GM21447 (cell line): ENCODE data around the gene TGFBR2.

Source experiments
- ATAC-seq: cut with Tn5 transposase; IDR thresholded peaks from one replicate; pipeline ENCODE4 v1.9.1; 2021; ENCODE audit not compliant: unreplicated experiment

Gene TGFBR2

DNA sequence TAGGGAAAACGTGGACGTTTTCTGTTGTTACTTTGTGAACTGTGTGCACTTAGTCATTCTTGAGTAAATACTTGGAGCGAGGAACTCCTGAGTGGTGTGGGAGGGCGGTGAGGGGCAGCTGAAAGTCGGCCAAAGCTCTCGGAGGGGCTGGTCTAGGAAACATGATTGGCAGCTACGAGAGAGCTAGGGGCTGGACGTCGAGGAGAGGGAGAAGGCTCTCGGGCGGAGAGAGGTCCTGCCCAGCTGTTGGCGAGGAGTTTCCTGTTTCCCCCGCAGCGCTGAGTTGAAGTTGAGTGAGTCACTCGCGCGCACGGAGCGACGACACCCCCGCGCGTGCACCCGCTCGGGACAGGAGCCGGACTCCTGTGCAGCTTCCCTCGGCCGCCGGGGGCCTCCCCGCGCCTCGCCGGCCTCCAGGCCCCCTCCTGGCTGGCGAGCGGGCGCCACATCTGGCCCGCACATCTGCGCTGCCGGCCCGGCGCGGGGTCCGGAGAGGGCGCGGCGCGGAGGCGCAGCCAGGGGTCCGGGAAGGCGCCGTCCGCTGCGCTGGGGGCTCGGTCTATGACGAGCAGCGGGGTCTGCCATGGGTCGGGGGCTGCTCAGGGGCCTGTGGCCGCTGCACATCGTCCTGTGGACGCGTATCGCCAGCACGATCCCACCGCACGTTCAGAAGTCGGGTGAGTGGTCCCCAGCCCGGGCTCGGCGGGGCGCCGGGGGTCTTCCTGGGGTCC, at the start of gene TGFBR2:
Gene TGFBR2 (plus strand): TSS at position 301 of the 731 bp plus-strand sequence. CDS start 283 bp downstream, at position 584.
- ATAC-seq, result peak; percentile 78

GRCh38 chr3:30557746-30558303, 48.6 kb upstream of the TGFBR2 start:
- ATAC-seq, result no peak

GRCh38 chr3:30563956-30564355, 42.4 kb upstream of the TGFBR2 start:
- no peak for ATAC-seq

GRCh38 chr3:30567139-30567753, 39.2 kb upstream of the TGFBR2 start:
- no peak for ATAC-seq

DNA sequence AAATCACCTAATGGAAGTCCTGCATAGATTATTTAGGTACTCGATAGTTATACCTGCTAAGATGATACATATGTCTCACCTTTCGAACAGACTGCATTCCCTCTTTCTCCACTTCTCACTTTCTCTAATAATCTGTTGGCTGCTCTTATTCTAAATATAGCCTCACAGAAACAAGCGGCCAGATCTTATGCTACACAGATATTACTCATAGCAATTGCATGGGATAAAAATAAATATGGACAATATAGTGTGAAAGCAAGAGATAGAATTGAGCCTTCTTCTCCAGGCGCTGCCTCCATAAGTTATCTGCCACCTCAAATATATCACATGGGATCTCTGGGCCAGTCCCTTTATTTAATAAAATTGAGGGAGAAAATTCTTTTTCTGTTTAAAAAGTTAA, 29.5 kb upstream of the TGFBR2 start:
- no peak for ATAC-seq

GRCh38 chr3:30577788-30578187, 28.6 kb upstream of the TGFBR2 start:
- ATAC-seq, result no peak

- ATAC-seq, result no peak
Measured at GRCh38 chr3:30578479-30578878, 27.9 kb upstream of the TGFBR2 start.

DNA sequence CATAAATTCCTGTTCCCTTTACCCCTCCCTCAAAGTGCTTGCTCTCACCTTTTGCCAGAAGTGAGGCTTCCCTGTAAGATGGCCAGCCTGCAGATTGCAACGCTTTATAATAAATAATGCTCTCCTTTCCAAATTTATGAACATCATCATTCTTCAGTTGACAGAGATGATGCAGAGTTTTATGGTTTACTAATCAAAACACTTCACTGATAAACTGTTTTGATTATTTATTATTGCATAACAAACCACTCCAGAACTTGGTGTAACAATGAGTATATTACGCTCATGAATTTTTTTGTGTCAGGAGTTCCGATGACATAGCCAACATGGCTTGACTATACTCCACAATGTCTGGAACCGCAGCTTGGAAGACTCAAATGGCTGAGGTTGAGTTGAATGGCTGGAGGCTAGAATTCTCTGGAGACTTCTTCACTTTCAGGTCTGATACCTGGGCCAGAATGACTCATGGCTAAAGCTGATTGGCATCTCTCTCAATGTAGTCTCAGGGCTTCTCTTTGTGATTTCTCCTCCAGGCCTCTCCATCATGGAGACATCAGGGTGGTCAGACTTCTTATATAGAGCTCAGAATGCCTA, 27.3 kb upstream of the TGFBR2 start:
- no peak for ATAC-seq

DNA sequence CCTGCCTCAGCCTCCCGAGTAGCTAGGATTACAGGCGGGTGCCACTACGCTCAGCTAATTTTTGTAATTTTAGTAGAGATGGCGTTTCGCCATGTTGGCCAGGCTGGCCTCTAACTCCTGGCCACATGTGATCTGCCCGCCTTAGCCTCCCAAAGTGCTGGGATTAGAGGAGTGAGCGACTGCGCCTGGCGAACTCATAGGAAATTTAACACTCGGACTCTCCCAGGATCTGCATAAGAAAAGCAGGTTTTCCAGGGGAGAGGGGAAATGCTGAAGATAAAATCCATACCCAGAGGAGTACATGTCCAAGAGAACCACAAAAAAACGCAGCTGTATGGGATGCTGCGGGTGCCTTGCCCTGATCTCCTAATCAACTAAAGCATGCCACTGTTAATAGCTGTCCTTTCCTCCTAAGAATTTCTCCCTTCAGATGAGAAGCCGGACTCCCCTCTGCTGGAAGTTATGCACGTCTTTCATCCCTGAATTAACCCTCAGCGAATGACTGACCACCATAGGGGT, 25.3 kb upstream of the TGFBR2 start:
- ATAC-seq, result no peak

DNA sequence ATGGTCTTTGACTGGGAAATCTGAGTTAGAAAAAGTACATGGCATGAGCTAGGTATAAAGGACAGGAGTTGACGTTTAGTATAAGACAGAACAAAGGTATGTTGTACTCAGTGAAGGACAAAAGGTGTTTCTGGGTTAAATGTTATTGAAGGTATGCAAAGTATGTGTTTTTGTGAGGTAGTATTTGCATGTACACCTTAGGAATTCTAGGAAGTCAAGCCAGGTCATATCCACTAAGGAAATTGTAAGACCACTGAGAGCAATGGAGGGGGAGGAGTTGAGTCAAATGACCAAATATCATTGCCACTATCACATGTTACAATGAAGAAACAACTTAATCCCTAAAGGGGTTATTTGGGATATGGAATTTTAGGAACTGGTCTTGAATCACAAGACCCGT, 24.4 kb upstream of the TGFBR2 start:
- ATAC-seq, result no peak

DNA sequence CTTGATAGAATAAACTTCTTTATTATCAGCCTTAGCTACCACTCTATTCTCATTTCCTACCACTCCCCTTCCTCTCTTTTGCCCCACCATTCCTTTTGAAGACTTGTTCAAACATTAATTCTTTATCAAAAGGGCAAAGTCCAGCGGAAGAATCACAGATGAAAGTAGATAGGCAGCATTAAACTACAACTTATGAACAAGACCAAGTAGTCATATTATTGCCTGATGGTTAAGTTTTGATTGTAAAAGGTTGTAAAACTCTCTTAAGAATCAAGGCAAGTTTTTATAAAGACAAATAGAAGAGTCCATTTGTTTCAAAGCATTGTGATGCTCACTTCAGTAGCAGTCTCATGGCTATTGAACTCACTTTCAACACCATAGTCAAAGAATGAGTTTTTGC, 22.4 kb upstream of the TGFBR2 start:
- no peak for ATAC-seq

DNA sequence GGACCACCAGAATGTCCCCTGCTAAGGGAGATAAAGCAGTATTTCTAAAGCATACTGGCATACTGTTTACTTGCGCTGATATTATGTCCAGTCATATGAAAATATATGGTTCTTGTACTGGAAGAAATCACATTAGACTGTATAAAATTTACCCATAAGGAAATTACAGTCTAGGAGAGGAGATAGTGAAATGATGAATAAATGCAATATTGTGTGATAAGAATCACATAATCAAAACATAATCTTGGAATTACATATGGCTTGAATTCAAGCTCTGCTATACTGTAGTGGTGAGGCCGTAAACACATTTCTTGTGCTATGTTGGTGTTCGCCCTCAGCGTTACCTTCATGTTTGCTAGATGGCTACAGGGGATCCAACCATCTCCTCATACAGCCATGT, 20.7 kb upstream of the TGFBR2 start:
- ATAC-seq, result no peak

DNA sequence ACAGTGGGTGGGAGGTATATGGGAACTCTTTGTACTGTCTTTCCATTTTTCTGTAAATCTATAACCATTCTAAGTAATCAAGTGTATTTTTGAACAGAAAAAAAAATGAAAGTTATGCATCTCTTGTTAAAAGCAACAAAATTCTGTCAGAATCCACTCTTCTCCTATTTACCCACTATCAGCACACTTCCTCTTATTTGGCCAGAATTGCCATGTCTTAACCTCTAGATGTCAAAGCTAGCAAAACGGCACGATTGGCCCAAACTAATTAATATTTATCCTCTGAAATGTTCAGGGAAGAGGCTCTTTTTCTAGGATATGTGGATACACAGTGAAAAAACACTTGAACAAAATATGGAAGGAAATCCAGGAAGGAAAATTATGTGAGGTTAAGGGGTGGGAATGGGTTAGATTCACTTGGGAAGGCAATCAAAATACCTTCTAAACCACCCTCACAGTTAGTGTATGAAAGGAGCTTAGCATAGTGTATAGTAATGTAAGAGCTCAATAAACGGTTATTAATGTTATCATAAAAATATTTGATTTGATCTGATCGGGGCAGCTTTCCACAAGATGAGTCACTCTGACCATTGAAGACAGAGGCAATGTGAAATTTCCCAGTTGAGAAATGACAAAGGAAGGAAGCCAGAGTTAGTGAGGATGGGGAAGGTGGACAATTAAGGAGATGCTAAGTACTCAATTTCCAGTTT, 20.1 kb upstream of the TGFBR2 start:
- no peak for ATAC-seq

- no peak for ATAC-seq
Measured at GRCh38 chr3:30586806-30587486, 19.5 kb upstream of the TGFBR2 start.

DNA sequence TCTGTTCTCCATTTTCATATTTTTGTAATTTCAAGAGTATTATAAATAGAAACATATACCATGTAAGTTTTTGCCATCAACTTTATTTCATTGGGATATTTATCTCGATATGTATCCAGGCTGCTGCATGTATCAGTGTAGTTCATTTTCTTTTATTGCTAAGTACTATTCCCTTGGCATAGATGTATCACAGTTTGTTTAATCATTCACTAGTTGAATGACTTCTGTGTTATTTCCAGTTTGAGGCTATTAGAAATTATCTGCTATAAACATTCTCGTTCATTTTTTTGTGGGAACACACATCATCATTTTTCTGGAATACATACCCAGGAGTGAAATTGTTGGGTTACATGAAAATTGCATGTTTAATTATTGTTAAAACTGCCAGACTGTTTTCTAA, 18.5 kb upstream of the TGFBR2 start:
- no peak for ATAC-seq

DNA sequence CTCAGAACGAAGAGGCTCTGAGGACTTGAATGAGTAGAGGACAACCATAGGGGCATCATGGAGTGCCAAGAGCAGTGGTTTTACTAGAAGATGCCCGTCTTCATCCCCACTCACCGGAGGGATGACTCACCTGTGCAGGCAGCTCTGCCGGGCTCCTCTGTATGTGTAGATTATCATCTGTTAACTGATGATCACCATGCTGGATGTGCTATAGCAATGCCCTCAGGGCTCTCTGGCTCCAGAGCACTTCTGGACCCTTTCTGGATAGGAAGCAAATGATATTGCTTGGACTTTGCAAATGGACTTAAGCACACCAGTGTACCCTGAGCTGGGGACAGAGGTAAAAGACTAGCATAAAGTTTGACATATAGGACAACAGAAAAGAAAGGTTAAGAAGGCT, 10.2 kb upstream of the TGFBR2 start:
- ATAC-seq, result no peak

- no peak for ATAC-seq
Measured at GRCh38 chr3:30597131-30597768, 9.2 kb upstream of the TGFBR2 start.

GRCh38 chr3:30597769-30598134, 8.6 kb upstream of the TGFBR2 start:
- no peak for ATAC-seq

GRCh38 chr3:30598668-30599545, 7.5 kb upstream of the TGFBR2 start:
- ATAC-seq, result no peak
